GM19468 (cell line): Measurements from ENCODE around the gene INPP4A.

Experiments
- ATAC-seq: cut with Tn5 transposase; IDR thresholded peaks from one replicate; pipeline ENCODE4 v1.9.1; 2021; ENCODE audit warnings: mild to moderate bottlenecking, moderate library complexity, moderate number of reproducible peaks; ENCODE audit not compliant: unreplicated experiment; ENCODE audit errors: extremely low read depth

Gene INPP4A

GRCh38 chr2:98533547-98533946 is 88.9 kb downstream of the INPP4A start:
- ATAC-seq: no peak

GRCh38 chr2:98534761-98535160 is 90.1 kb downstream of the INPP4A start:
- ATAC-seq: no peak

- no peak for ATAC-seq
Observed at GRCh38 chr2:98535971-98536677, 91.5 kb downstream of the INPP4A start.

GRCh38 chr2:98537390-98538126 is 92.9 kb downstream of the INPP4A start:
- no peak for ATAC-seq

- no peak for ATAC-seq
Observed at GRCh38 chr2:98538280-98539041, 93.8 kb downstream of the INPP4A start.

GRCh38 chr2:98539056-98539735 is 94.5 kb downstream of the INPP4A start:
- no peak for ATAC-seq

- ATAC-seq: no peak
Observed at GRCh38 chr2:98540536-98540935, 95.9 kb downstream of the INPP4A start.

GRCh38 chr2:98541489-98541888 is 96.8 kb downstream of the INPP4A start:
- ATAC-seq: no peak

- no peak for ATAC-seq
Observed at GRCh38 chr2:98541906-98542305, 97.2 kb downstream of the INPP4A start.

- ATAC-seq: no peak
Observed at GRCh38 chr2:98543214-98543613, 98.6 kb downstream of the INPP4A start.

- ATAC-seq: no peak
Observed at GRCh38 chr2:98543842-98544241, 99.2 kb downstream of the INPP4A start.

- ATAC-seq: no peak
Observed at GRCh38 chr2:98545591-98545990, 100.9 kb downstream of the INPP4A start.

- ATAC-seq: no peak
Observed at GRCh38 chr2:98546186-98546585, 101.5 kb downstream of the INPP4A start.

GRCh38 chr2:98547092-98547790 is 102.6 kb downstream of the INPP4A start:
- ATAC-seq: no peak

GRCh38 chr2:98548920-98549818 is 104.5 kb downstream of the INPP4A start:
- no peak for ATAC-seq

- no peak for ATAC-seq
Observed at GRCh38 chr2:98550165-98550564, 105.5 kb downstream of the INPP4A start.

GRCh38 chr2:98551316-98551715 is 106.7 kb downstream of the INPP4A start:
- ATAC-seq: no peak

GRCh38 chr2:98552499-98553179 is 108.0 kb downstream of the INPP4A start:
- ATAC-seq: no peak
